Measurements from ENCODE around the gene FBXO48.

FBXO48 gene

GRCh38 chr2:68418855-68419254 lies 48.2 kb downstream of the FBXO48 start:
- no peak overlapping the region for H3K27ac ChIP-seq
- no peak for TF ChIP-seq CTCF (IDR thresholded peaks at IDR 0.05)

GRCh38 chr2:68418419-68418818 lies 48.7 kb downstream of the FBXO48 start:
- DNase-seq (ENCODE audit: low spot score): no peak
- Histone ChIP-seq H3K4me3 (no peak overlapping the region), H3K27ac (no peak overlapping the region)
- TF ChIP-seq CTCF (IDR thresholded peaks at IDR 0.05): no peak

More at GRCh38 chr2:68418855-68419254, 48.2 kb downstream of the FBXO48 start:
- DNase-seq (ENCODE audit: low spot score): no peak
- no peak overlapping the region for H3K4me3 ChIP-seq

GRCh38 chr2:68417926-68418325 lies 49.2 kb downstream of the FBXO48 start:
- H3K27ac ChIP-seq: no peak overlapping the region
- no peak for TF ChIP-seq CTCF (IDR thresholded peaks at IDR 0.05)

GRCh38 chr2:68416081-68416675 lies 50.9 kb downstream of the FBXO48 start:
- no peak for TF ChIP-seq CTCF (IDR thresholded peaks at IDR 0.05)
- no peak overlapping the region for H3K27ac ChIP-seq
- no peak overlapping the region for H3K4me3 ChIP-seq
- DNase-seq (ENCODE audit: low spot score): no peak

More at GRCh38 chr2:68417926-68418325, 49.2 kb downstream of the FBXO48 start:
- no peak for DNase-seq (ENCODE audit: low spot score)
- H3K4me3 ChIP-seq: no peak overlapping the region

GRCh38 chr2:68415521-68415920 lies 51.6 kb downstream of the FBXO48 start:
- TF ChIP-seq CTCF (IDR thresholded peaks at IDR 0.05): no peak

GRCh38 chr2:68414876-68415275 lies 52.2 kb downstream of the FBXO48 start:
- Histone ChIP-seq H3K27ac (no peak overlapping the region), H3K4me3 (no peak overlapping the region)
- no peak for TF ChIP-seq CTCF (IDR thresholded peaks at IDR 0.05)
- DNase-seq (ENCODE audit: low spot score): no peak

More at GRCh38 chr2:68415521-68415920, 51.6 kb downstream of the FBXO48 start:
- DNase-seq (ENCODE audit: low spot score): no peak
- no peak overlapping the region for H3K27ac ChIP-seq
- H3K4me3 ChIP-seq: no peak overlapping the region

GRCh38 chr2:68414452-68414851 lies 52.6 kb downstream of the FBXO48 start:
- no peak for TF ChIP-seq CTCF (IDR thresholded peaks at IDR 0.05)
- no peak for DNase-seq (ENCODE audit: low spot score)
- Histone ChIP-seq H3K27ac (no peak overlapping the region), H3K4me3 (no peak overlapping the region)

Data from coronary artery (tissue), 2 donors.